Esophagus squamous epithelium (tissue), 4 donors: ENCODE measurements around the gene REG4.

ENCODE experiments used
- CTCF ChIP-seq, 6 experiments: fragments of 450-650 bp in 4 of 6; fragments of 200-600 bp in 2 of 6; sonication (generic) in 2 of 6; IDR thresholded peaks; one replicate each; pipeline ENCODE4 v1.5.1; 2016 to 2019; ENCODE audit warnings: antibody characterized with exemption in 6 of 6, mild to moderate bottlenecking in 4 of 6, moderate library complexity in 4 of 6
- POLR2A ChIP-seq, 4 donors: fragments of 450-650 bp; IDR thresholded peaks; one replicate each; pipeline ENCODE4 v1.6.1; 2017; ENCODE audit warnings: antibody characterized with exemption in 4 of 4, mild to moderate bottlenecking in 4 of 4, moderate library complexity in 3 of 4

GRCh38 chr1:119797162-119797561 is 14.1 kb downstream of the REG4 start:
- no peak for TF ChIP-seq CTCF (IDR thresholded peaks at IDR 0.05)
- no peak for TF ChIP-seq POLR2A (IDR thresholded peaks at IDR 0.05)
